ENCODE results near the gene CCNI. TPM values are rescaled to one million over a fixed set of nuclear protein-coding genes. Genes with fewer than 3 reads are reported as not detected.

Gene CCNI
- total RNA-seq, 1 donor from 2014 or later: 152 TPM

GRCh38 chr4:77010841-77011354, 64.9 kb downstream of the CCNI start:
- Histone ChIP-seq H3K4me1 (ENCODE audit: control insufficient read depth in 3 of 3, insufficient read depth in 3 of 3, low read length in 3 of 3) (peaks cover 0 to 14% (median 7%) of the 10 kb centered on the region in 3 donors), H3K36me3 (ENCODE audit: control insufficient read depth in 3 of 3, insufficient read depth in 3 of 3, low read length in 3 of 3) (peaks cover 0 to 23% (median 19%) of the 10 kb centered on the region in 3 donors), H3K9ac (ENCODE audit: low read depth in 1 of 3, low read length in 3 of 3) (no peak overlapping the region), H3K27ac (ENCODE audit: low read depth, low read length) (no peak overlapping the region), H3K27me3 (ENCODE audit: control insufficient read depth in 3 of 3, insufficient read depth in 3 of 3, low read length in 3 of 3) (no peaks in the 10 kb centered on the region), H3K4me3 (ENCODE audit: low read length in 3 of 3) (no peak overlapping the region), H3K9me3 (ENCODE audit: control insufficient read depth in 3 of 3, low read length in 3 of 3) (no peaks in the 10 kb centered on the region)

GRCh38 chr4:77009511-77010115, 66.2 kb downstream of the CCNI start:
- H3K9ac ChIP-seq (ENCODE audit: low read depth in 1 of 3, low read length in 3 of 3): no peak overlapping the region
- H3K4me3 ChIP-seq (ENCODE audit: low read length in 3 of 3): no peak overlapping the region
- H3K9me3 ChIP-seq (ENCODE audit: control insufficient read depth in 3 of 3, low read length in 3 of 3): no peaks in the 10 kb centered on the region
- peaks cover 0 to 17% (median 11%) of the 10 kb centered on the region in 3 donors for H3K36me3 ChIP-seq (ENCODE audit: control insufficient read depth in 3 of 3, insufficient read depth in 3 of 3, low read length in 3 of 3)
- H3K4me1 ChIP-seq (ENCODE audit: control insufficient read depth in 3 of 3, insufficient read depth in 3 of 3, low read length in 3 of 3): peaks cover 0 to 14% (median 7%) of the 10 kb centered on the region in 3 donors
- no peaks in the 10 kb centered on the region for H3K27me3 ChIP-seq (ENCODE audit: control insufficient read depth in 3 of 3, insufficient read depth in 3 of 3, low read length in 3 of 3)
- no peak overlapping the region for H3K27ac ChIP-seq (ENCODE audit: low read depth, low read length)

GRCh38 chr4:77007358-77008230, 68.2 kb downstream of the CCNI start:
- H3K27ac ChIP-seq (ENCODE audit: low read depth, low read length): peak overlapping the region; percentile 32
- H3K36me3 ChIP-seq (ENCODE audit: control insufficient read depth in 3 of 3, insufficient read depth in 3 of 3, low read length in 3 of 3): peaks cover 0 to 14% (median 10%) of the 10 kb centered on the region in 3 donors
- H3K27me3 ChIP-seq (ENCODE audit: control insufficient read depth in 3 of 3, insufficient read depth in 3 of 3, low read length in 3 of 3): no peaks in the 10 kb centered on the region
- H3K9me3 ChIP-seq (ENCODE audit: control insufficient read depth in 3 of 3, low read length in 3 of 3): no peaks in the 10 kb centered on the region
- peaks cover 8 to 24% (median 17%) of the 10 kb centered on the region in 3 donors for H3K4me1 ChIP-seq (ENCODE audit: control insufficient read depth in 3 of 3, insufficient read depth in 3 of 3, low read length in 3 of 3)
- H3K4me3 ChIP-seq (ENCODE audit: low read length in 3 of 3): no peak overlapping the region
- no peak overlapping the region for H3K9ac ChIP-seq (ENCODE audit: low read depth in 1 of 3, low read length in 3 of 3)

GRCh38 chr4:77006753-77007353, 68.9 kb downstream of the CCNI start:
- no peaks in the 10 kb centered on the region for H3K9me3 ChIP-seq (ENCODE audit: control insufficient read depth in 3 of 3, low read length in 3 of 3)
- H3K36me3 ChIP-seq (ENCODE audit: control insufficient read depth in 3 of 3, insufficient read depth in 3 of 3, low read length in 3 of 3): peaks cover 0 to 14% (median 6%) of the 10 kb centered on the region in 3 donors
- no peaks in the 10 kb centered on the region for H3K27me3 ChIP-seq (ENCODE audit: control insufficient read depth in 3 of 3, insufficient read depth in 3 of 3, low read length in 3 of 3)
- H3K27ac ChIP-seq (ENCODE audit: low read depth, low read length): peak overlapping the region; percentile 7
- no peak overlapping the region for H3K9ac ChIP-seq (ENCODE audit: low read depth in 1 of 3, low read length in 3 of 3)
- H3K4me1 ChIP-seq (ENCODE audit: control insufficient read depth in 3 of 3, insufficient read depth in 3 of 3, low read length in 3 of 3): peaks cover 15 to 31% (median 24%) of the 10 kb centered on the region in 3 donors
- H3K4me3 ChIP-seq (ENCODE audit: low read length in 3 of 3): no peak overlapping the region

- no peak overlapping the region for H3K9ac ChIP-seq (ENCODE audit: low read depth in 1 of 3, low read length in 3 of 3)
- peaks cover 15 to 24% (median 23%) of the 10 kb centered on the region in 3 donors for H3K4me1 ChIP-seq (ENCODE audit: control insufficient read depth in 3 of 3, insufficient read depth in 3 of 3, low read length in 3 of 3)
- peaks cover 3 to 16% (median 12%) of the 10 kb centered on the region in 3 donors for H3K36me3 ChIP-seq (ENCODE audit: control insufficient read depth in 3 of 3, insufficient read depth in 3 of 3, low read length in 3 of 3)
- H3K9me3 ChIP-seq (ENCODE audit: control insufficient read depth in 3 of 3, low read length in 3 of 3): no peaks in the 10 kb centered on the region
- no peak overlapping the region for H3K4me3 ChIP-seq (ENCODE audit: low read length in 3 of 3)
- no peaks in the 10 kb centered on the region for H3K27me3 ChIP-seq (ENCODE audit: control insufficient read depth in 3 of 3, insufficient read depth in 3 of 3, low read length in 3 of 3)
- H3K27ac ChIP-seq (ENCODE audit: low read depth, low read length): no peak overlapping the region
These were observed 72.4 kb downstream of the CCNI start for GRCh38 chr4:77003400-77003799.

GRCh38 chr4:77002321-77003107, 73.3 kb downstream of the CCNI start:
- Histone ChIP-seq H3K9me3 (ENCODE audit: control insufficient read depth in 3 of 3, low read length in 3 of 3) (no peaks in the 10 kb centered on the region), H3K36me3 (ENCODE audit: control insufficient read depth in 3 of 3, insufficient read depth in 3 of 3, low read length in 3 of 3) (peaks cover 7 to 23% (median 13%) of the 10 kb centered on the region in 3 donors), H3K4me3 (ENCODE audit: low read length in 3 of 3) (peak overlapping the region in 1 of 3 donors; percentile 16), H3K9ac (ENCODE audit: low read depth in 1 of 3, low read length in 3 of 3) (no peak overlapping the region), H3K27ac (ENCODE audit: low read depth, low read length) (peak overlapping the region; percentile 43), H3K4me1 (ENCODE audit: control insufficient read depth in 3 of 3, insufficient read depth in 3 of 3, low read length in 3 of 3) (peaks cover 15 to 23% (median 20%) of the 10 kb centered on the region in 3 donors), H3K27me3 (ENCODE audit: control insufficient read depth in 3 of 3, insufficient read depth in 3 of 3, low read length in 3 of 3) (no peaks in the 10 kb centered on the region)

- Histone ChIP-seq H3K9me3 (ENCODE audit: control insufficient read depth in 3 of 3, low read length in 3 of 3) (no peaks in the 10 kb centered on the region), H3K36me3 (ENCODE audit: control insufficient read depth in 3 of 3, insufficient read depth in 3 of 3, low read length in 3 of 3) (peaks cover 8 to 23% (median 15%) of the 10 kb centered on the region in 3 donors), H3K9ac (ENCODE audit: low read depth in 1 of 3, low read length in 3 of 3) (no peak overlapping the region), H3K4me3 (ENCODE audit: low read length in 3 of 3) (no peak overlapping the region), H3K27me3 (ENCODE audit: control insufficient read depth in 3 of 3, insufficient read depth in 3 of 3, low read length in 3 of 3) (no peaks in the 10 kb centered on the region), H3K4me1 (ENCODE audit: control insufficient read depth in 3 of 3, insufficient read depth in 3 of 3, low read length in 3 of 3) (peaks cover 15 to 19% (median 18%) of the 10 kb centered on the region in 3 donors), H3K27ac (ENCODE audit: low read depth, low read length) (peak overlapping the region; percentile 43)
These were observed 73.9 kb downstream of the CCNI start for GRCh38 chr4:77001907-77002306.

GRCh38 chr4:76998251-76998901, 77.4 kb downstream of the CCNI start:
- peaks cover 8 to 14% (median 11%) of the 10 kb centered on the region in 3 donors for H3K36me3 ChIP-seq (ENCODE audit: control insufficient read depth in 3 of 3, insufficient read depth in 3 of 3, low read length in 3 of 3)
- H3K27ac ChIP-seq (ENCODE audit: low read depth, low read length): peak overlapping the region; percentile 7
- no peak overlapping the region for H3K9ac ChIP-seq (ENCODE audit: low read depth in 1 of 3, low read length in 3 of 3)
- peaks cover 16 to 23% (median 17%) of the 10 kb centered on the region in 3 donors for H3K4me1 ChIP-seq (ENCODE audit: control insufficient read depth in 3 of 3, insufficient read depth in 3 of 3, low read length in 3 of 3)
- H3K27me3 ChIP-seq (ENCODE audit: control insufficient read depth in 3 of 3, insufficient read depth in 3 of 3, low read length in 3 of 3): no peaks in the 10 kb centered on the region
- no peaks in the 10 kb centered on the region for H3K9me3 ChIP-seq (ENCODE audit: control insufficient read depth in 3 of 3, low read length in 3 of 3)
- no peak overlapping the region for H3K4me3 ChIP-seq (ENCODE audit: low read length in 3 of 3)

- Histone ChIP-seq H3K4me3 (ENCODE audit: low read length in 3 of 3) (no peak overlapping the region), H3K4me1 (ENCODE audit: control insufficient read depth in 3 of 3, insufficient read depth in 3 of 3, low read length in 3 of 3) (peaks cover 16 to 18% (median 18%) of the 10 kb centered on the region in 3 donors), H3K27me3 (ENCODE audit: control insufficient read depth in 3 of 3, insufficient read depth in 3 of 3, low read length in 3 of 3) (no peaks in the 10 kb centered on the region), H3K9ac (ENCODE audit: low read depth in 1 of 3, low read length in 3 of 3) (no peak overlapping the region), H3K27ac (ENCODE audit: low read depth, low read length) (no peak overlapping the region), H3K36me3 (ENCODE audit: control insufficient read depth in 3 of 3, insufficient read depth in 3 of 3, low read length in 3 of 3) (peaks cover 8 to 14% (median 11%) of the 10 kb centered on the region in 3 donors), H3K9me3 (ENCODE audit: control insufficient read depth in 3 of 3, low read length in 3 of 3) (no peaks in the 10 kb centered on the region)
These were observed 78.3 kb downstream of the CCNI start for GRCh38 chr4:76997532-76997931.

Measured in skeletal muscle tissue (tissue), 4 donors.